GM21360 (cell line): ENCODE data around the gene CAST.
A peak's percentile ranks its signal among the peaks of the same experiment; 100 is the strongest.

Experiments used
- ATAC-seq: cut with Tn5 transposase; IDR thresholded peaks from one replicate; pipeline ENCODE4 v1.9.1; 2021; ENCODE audit warnings: mild to moderate bottlenecking, moderate library complexity; ENCODE audit not compliant: unreplicated experiment

CAST gene

GRCh38 chr5:96664669-96665068 is 2.5 kb downstream of the CAST start:
- ATAC-seq, result no peak

DNA sequence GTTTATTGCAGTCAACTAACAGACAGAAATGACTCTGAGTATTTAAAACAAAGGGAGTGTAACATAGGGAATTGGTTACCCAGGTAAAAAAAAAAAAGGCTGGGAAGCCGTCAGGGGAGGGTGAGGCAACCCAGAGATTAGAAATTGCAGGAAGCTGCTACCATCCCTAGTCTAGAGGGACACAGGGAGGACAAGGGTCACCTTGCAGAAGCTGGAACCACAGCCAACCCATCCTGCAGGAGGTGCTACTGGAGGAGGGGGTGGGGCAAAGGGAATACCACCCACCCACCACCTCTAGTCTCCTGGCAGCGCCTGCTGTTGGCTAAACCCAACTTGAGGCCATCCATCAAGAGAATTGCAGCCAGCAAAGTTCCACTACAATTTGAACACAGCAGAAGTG is 6.5 kb downstream of the CAST start:
- no peak for ATAC-seq

GRCh38 chr5:96669909-96670308 is 7.7 kb downstream of the CAST start:
- no peak for ATAC-seq

GRCh38 chr5:96671441-96671840 is 9.3 kb downstream of the CAST start:
- ATAC-seq, result no peak

GRCh38 chr5:96673127-96673526 is 11.0 kb downstream of the CAST start:
- ATAC-seq, result no peak

GRCh38 chr5:96675882-96676281 is 13.7 kb downstream of the CAST start:
- no peak for ATAC-seq

DNA sequence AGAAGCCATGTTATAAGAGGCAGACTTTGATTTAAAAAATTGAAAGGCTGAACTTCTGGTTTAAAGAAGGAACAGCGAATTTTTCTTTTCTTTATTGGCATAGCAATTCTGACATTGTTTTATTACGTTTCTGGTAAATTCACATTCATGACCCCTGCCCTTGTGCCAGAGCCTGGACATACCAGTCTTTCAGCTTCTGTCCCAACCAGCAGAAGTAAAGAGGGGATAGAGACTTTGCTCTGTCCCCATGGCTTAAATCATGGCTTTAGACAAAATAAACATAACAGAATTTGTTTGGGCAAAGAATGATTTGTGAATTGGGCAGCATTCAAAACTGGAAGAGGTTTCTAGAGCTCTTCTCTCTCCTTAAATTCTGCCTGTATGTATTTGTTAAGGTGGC is 15.3 kb downstream of the CAST start:
- no peak for ATAC-seq

- ATAC-seq, result no peak
Observed at GRCh38 chr5:96679293-96679692, 17.1 kb downstream of the CAST start.

DNA sequence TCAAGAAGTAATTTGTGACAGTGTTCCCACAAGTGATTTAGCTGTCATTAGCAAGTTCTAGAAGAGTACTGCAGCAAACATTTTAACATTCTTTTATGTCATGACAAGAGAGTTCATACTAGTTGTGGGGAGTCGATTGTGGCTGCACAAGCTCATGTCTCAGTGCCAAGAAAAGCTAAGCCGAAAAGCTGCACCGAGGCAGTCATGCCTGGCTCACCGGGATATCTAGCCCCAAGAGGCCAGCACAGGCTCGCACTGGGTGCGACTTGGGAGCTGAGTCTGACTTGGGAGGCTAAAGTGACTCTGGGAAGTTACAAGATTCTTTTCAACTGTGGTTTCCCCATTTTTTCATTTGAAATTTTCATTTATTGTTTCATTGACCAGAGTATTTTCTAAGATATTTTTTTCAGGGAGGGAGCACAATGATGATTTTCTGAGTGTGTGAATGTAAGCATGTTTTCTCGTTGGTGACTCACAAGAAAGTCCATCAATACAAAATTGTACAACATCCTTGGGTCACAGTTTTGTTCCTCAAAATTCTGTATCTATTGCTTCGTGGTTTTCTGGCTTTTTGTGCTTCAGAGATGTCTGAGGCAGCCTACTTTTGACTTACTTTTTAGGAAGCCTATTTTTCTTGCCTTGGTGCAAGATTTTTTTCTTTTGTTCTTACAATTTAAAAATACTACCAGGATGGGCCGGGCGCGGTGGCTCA is 18.7 kb downstream of the CAST start:
- no peak for ATAC-seq

DNA sequence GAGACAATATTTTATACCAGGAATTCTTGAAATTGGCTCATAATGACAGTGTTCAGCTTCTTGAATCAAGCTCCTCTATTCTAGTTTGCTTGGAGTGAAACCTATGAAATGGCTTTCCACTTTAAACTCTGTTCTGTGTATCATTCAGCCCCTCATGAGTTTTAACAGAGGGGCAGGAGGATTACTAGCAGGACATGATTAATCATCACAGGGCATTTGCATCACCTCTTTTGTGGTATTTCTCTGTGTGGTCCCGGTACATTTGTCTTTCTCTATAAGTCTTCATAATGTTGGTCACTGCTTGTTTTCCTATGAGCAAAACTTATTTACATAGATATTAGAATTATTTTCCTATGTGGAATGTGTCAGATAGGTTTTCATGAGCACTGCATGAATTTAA is 21.2 kb downstream of the CAST start:
- ATAC-seq, result no peak

GRCh38 chr5:96683810-96684209 is 21.6 kb downstream of the CAST start:
- ATAC-seq, result no peak

DNA sequence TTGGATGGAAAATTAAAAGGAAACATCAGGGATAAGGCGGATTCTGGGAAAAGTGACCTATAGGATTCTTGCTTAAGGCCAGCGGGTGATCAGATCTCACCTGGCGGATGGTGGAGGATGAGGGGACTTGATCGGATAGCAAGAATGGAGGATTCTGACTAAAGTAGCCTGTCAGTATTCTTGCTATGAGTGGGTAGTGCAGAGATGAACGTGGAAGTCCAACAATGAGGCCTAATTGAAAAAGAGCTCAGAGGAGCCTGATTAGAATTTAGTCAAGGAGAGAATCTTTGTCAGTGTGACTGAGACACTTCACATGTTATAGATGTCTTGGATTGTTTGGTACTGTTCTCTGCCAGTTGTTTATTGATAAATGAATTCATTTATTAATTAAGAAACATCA is 24.9 kb downstream of the CAST start:
- ATAC-seq, result no peak

DNA sequence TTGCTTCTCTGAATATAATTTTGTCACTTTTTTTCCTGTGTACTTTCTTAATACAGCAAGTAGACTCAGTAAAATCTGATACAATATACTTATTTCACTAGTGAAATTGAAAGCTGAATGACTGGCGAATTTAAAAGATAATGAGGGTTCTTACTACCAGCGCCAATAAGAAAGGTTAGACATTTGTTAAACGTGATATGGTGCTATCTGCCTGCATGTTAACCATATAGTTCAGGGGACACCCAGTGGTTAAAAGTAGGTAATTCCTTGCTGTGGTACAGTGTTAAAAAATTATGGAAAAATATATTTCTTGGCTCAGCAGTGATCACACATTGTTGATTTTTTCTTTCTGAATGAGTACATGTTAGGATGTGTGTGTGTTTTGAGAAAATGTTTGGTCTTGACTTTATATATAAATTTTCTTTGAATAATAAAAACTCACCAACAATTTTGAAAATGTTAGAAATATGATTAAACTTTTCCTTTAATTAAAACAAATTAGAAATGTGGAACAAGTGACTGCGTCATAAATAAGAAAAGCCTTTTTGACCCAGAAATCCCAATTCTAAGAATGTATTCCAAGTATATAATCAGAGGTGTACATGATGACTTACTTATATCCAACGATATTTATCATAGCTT is 25.8 kb downstream of the CAST start:
- ATAC-seq, result peak; percentile 78

DNA sequence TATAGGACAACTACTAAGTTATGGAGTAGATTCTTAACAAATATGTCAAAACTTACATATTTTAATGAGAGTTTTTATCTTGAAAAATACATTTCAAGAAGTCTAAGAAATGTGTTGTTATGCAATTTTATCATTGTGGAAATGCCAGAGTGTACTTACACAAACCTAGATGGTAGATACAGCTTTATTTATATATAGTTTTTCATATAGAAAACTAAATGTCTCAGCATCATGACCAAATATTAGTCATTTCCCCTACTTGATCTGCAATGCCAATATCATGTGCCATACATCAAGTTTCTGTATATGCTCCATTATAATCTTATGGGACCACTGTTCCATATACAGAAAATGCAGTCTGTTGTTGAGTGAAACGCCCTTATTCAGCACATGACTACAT is 28.7 kb downstream of the CAST start:
- ATAC-seq, result no peak

GRCh38 chr5:96691503-96692303 is 29.5 kb downstream of the CAST start:
- ATAC-seq, result no peak

GRCh38 chr5:96692441-96692840 is 30.3 kb downstream of the CAST start:
- ATAC-seq, result no peak

DNA sequence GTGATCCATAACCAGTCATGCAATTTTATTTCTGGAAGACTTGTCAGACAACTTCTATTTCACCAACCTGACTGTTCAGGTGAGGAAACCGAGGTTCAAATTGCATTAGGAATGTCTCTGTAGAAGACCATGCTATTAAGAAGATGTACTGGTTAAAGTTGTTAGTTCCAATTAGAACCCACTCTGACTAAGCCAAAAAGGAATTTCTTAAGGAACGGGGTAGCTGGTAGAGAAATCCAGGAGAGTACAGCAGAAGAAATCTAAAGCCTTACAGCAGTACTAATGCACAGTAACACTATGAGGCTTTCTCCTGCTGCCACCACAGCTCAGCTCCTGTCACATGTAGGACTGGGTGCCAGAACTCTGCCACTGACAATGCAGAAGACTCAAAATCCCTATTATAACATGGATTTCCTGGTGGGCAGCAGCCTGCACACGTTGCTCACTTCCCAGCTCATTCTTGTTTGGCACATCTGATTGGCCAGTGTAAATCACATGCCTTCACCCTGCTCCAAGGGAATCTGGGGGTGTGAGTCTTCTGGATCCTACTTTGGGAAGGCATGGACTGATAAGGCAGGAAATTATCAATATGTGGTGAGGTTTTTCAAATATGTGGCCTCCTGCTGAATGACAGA is 37.1 kb downstream of the CAST start:
- ATAC-seq, result no peak

- peak; percentile 76 for ATAC-seq
Observed at GRCh38 chr5:96702503-96703383, 40.6 kb downstream of the CAST start.

- peak; percentile 68 for ATAC-seq
Observed at GRCh38 chr5:96703384-96703920, 41.3 kb downstream of the CAST start.

- ATAC-seq, result no peak
Observed at GRCh38 chr5:96703995-96704394, 41.8 kb downstream of the CAST start.
